ENCODE measurements around the gene DYSF.

Gene DYSF

GRCh38 chr2:71530211-71530610 lies 76.8 kb downstream of the DYSF start:
- DNase-seq (ENCODE audit: low spot score), result no peak

GRCh38 chr2:71530641-71531332 lies 77.4 kb downstream of the DYSF start:
- DNase-seq (ENCODE audit: low spot score), result peak; percentile 67

- no peak for DNase-seq (ENCODE audit: low spot score)
Measured at GRCh38 chr2:71531522-71532047, 78.2 kb downstream of the DYSF start.

- DNase-seq (ENCODE audit: low spot score), result no peak
Measured at GRCh38 chr2:71532327-71532726, 79.0 kb downstream of the DYSF start.

GRCh38 chr2:71534201-71534600 lies 80.8 kb downstream of the DYSF start:
- peak; percentile 28 for DNase-seq (ENCODE audit: low spot score)

GRCh38 chr2:71534826-71535225 lies 81.5 kb downstream of the DYSF start:
- DNase-seq (ENCODE audit: low spot score), result no peak

- DNase-seq (ENCODE audit: low spot score), result no peak
Measured at GRCh38 chr2:71535526-71535925, 82.2 kb downstream of the DYSF start.

- peak; percentile 38 for DNase-seq (ENCODE audit: low spot score)
Measured at GRCh38 chr2:71536226-71536671, 82.9 kb downstream of the DYSF start.

GRCh38 chr2:71538241-71538640 lies 84.9 kb downstream of the DYSF start:
- no peak for DNase-seq (ENCODE audit: low spot score)

GRCh38 chr2:71538656-71539265 lies 85.4 kb downstream of the DYSF start:
- no peak for DNase-seq (ENCODE audit: low spot score)

GRCh38 chr2:71540818-71541217 lies 87.5 kb downstream of the DYSF start:
- DNase-seq (ENCODE audit: low spot score), result no peak

- no peak for DNase-seq (ENCODE audit: low spot score)
Measured at GRCh38 chr2:71544919-71545571, 91.7 kb downstream of the DYSF start.

GRCh38 chr2:71545572-71546274 lies 92.4 kb downstream of the DYSF start:
- peak; percentile 77 for DNase-seq (ENCODE audit: low spot score)

- DNase-seq (ENCODE audit: low spot score), result no peak
Measured at GRCh38 chr2:71546275-71546638, 92.9 kb downstream of the DYSF start.

GRCh38 chr2:71546777-71547281 lies 93.5 kb downstream of the DYSF start:
- no peak for DNase-seq (ENCODE audit: low spot score)

- no peak for DNase-seq (ENCODE audit: low spot score)
Measured at GRCh38 chr2:71547616-71548285, 94.4 kb downstream of the DYSF start.

- peak; percentile 81 for DNase-seq (ENCODE audit: low spot score)
Measured at GRCh38 chr2:71548646-71549425, 95.5 kb downstream of the DYSF start.

GRCh38 chr2:71550801-71551630 lies 97.7 kb downstream of the DYSF start:
- DNase-seq (ENCODE audit: low spot score), result no peak

GRCh38 chr2:71551631-71551915 lies 98.2 kb downstream of the DYSF start:
- no peak for DNase-seq (ENCODE audit: low spot score)

GRCh38 chr2:71552356-71552755 lies 99.0 kb downstream of the DYSF start:
- DNase-seq (ENCODE audit: low spot score), result no peak
